Thymus (tissue), 11 donors: ENCODE data around the gene SYNE3. TPM values are rescaled to one million over a fixed set of nuclear protein-coding genes. Genes with fewer than 3 reads are reported as not detected.

Experiments
- DNase-seq, 9 donors: peaks; one replicate each; pipeline ENCODE4 v3.0.0-alpha.2; 2013; ENCODE audit warnings: low spot score in 9 of 9, low read depth in 6 of 9, missing footprints in 1 of 9
- H3K27ac ChIP-seq, 2 donors: one replicate each; pipeline ENCODE4 v1.5.1; 2013; ENCODE audit warnings: control low read depth in 1 of 2, low read depth in 1 of 2, low read length in 1 of 2, mild to moderate bottlenecking in 1 of 2, moderate library complexity in 1 of 2
- H3K27me3 ChIP-seq, 2 donors: one replicate each; pipeline ENCODE4 v1.5.1; 2013; ENCODE audit warnings: low read length in 1 of 2; ENCODE audit not compliant: control insufficient read depth in 2 of 2, insufficient read depth in 1 of 2
- H3K36me3 ChIP-seq, 2 donors: one replicate each; pipeline ENCODE4 v1.5.1; 2013; ENCODE audit warnings: low read length in 1 of 2, mild to moderate bottlenecking in 1 of 2, moderate library complexity in 1 of 2; ENCODE audit not compliant: control insufficient read depth in 2 of 2, insufficient read depth in 2 of 2
- H3K4me1 ChIP-seq, 2 donors: one replicate each; pipeline ENCODE4 v1.5.1; 2013; ENCODE audit warnings: low read length in 2 of 2; ENCODE audit not compliant: control insufficient read depth in 2 of 2, insufficient read depth in 2 of 2
- H3K4me3 ChIP-seq, 2 donors: one replicate each; pipeline ENCODE4 v1.5.1; 2013; ENCODE audit warnings: low read length in 2 of 2, control low read depth in 1 of 2, mild to moderate bottlenecking in 1 of 2
- H3K9me3 ChIP-seq, 2 donors: one replicate each; pipeline ENCODE4 v1.5.1; 2013; ENCODE audit warnings: low read length in 1 of 2, mild to moderate bottlenecking in 1 of 2; ENCODE audit not compliant: control insufficient read depth in 2 of 2, insufficient read depth in 1 of 2
- WGBS: extraction: QIAGEN DNeasy Blood & Tissue Kit; methylation state at CpG from one replicate; pipeline ENCODE4 v1.1.7; 2013; 5-methylcytosine and 5-hydroxymethylcytosine counted together
- polyA plus RNA-seq: library from polyadenylated mRNA; stranded (reverse); fragments of 200-250 nt; gene quantifications from one replicate; pipeline ENCODE4 v1.2.3, GENCODE V29; 2013
- total RNA-seq: library from RNA; stranded (reverse); fragments of 120-200 nt; gene quantifications from one replicate; pipeline ENCODE4 v1.2.4, GENCODE V29; 2013
- donor health status: healthy.

The SYNE3 gene
- total and polyA plus RNA-seq, 2 donors: 1.7 to 3.1 TPM

GRCh38 chr14:95489214-95490137 lies 27.0 kb downstream of the SYNE3 start:
- Histone ChIP-seq H3K4me3 (no peak overlapping the region), H3K4me1 (peaks cover 49 to 57% of the 10 kb centered on the region in 2 donors), H3K27ac (peak overlapping the region in 1 of 2 donors; percentile 74), H3K9me3 (no peaks in the 10 kb centered on the region), H3K36me3 (no peaks in the 10 kb centered on the region), H3K27me3 (peaks cover 0 to 2% of the 10 kb centered on the region in 2 donors)
- WGBS: 91% methylated on average over 9 of the region's 9 CpGs
- peak in 1 of 9 donors; percentile 62 for DNase-seq

- Histone ChIP-seq H3K4me1 (peaks cover 56 to 65% of the 10 kb centered on the region in 2 donors), H3K9me3 (no peaks in the 10 kb centered on the region), H3K27me3 (peaks cover 0 to 2% of the 10 kb centered on the region in 2 donors), H3K4me3 (no peak overlapping the region), H3K36me3 (no peaks in the 10 kb centered on the region), H3K27ac (peak overlapping the region in 1 of 2 donors; percentile 74)
- no peak for DNase-seq
- WGBS: 97% methylated on average over 6 of the region's 6 CpGs
Measured at GRCh38 chr14:95488376-95489213, 27.9 kb downstream of the SYNE3 start.

DNA sequence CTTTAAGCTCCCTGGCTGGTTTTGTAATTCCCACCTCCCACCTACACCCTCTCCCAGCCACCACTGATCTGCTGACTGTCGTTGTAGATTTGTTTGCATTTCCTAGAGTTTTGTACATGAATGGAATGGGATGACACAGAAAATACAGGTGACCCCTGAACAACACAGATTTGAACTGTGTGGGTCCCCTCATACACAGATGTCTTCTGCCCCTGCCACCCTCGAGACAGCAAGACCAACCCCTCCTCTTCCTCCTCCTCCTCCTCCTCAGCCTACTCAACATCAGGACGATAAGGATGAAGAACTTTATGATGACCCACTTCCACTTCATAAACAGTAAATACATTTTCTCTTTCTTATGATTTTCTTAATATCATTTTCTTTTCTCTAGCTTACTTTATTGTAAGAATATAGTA lies 28.8 kb downstream of the SYNE3 start:
- Histone ChIP-seq H3K4me1 (peaks cover 58 to 69% of the 10 kb centered on the region in 2 donors), H3K9me3 (no peaks in the 10 kb centered on the region), H3K36me3 (no peaks in the 10 kb centered on the region), H3K27ac (no peak overlapping the region), H3K27me3 (peaks cover 0 to 2% of the 10 kb centered on the region in 2 donors), H3K4me3 (no peak overlapping the region)
- no peak for DNase-seq
- WGBS: 50% methylated on average over 3 of the region's 3 CpGs

DNA sequence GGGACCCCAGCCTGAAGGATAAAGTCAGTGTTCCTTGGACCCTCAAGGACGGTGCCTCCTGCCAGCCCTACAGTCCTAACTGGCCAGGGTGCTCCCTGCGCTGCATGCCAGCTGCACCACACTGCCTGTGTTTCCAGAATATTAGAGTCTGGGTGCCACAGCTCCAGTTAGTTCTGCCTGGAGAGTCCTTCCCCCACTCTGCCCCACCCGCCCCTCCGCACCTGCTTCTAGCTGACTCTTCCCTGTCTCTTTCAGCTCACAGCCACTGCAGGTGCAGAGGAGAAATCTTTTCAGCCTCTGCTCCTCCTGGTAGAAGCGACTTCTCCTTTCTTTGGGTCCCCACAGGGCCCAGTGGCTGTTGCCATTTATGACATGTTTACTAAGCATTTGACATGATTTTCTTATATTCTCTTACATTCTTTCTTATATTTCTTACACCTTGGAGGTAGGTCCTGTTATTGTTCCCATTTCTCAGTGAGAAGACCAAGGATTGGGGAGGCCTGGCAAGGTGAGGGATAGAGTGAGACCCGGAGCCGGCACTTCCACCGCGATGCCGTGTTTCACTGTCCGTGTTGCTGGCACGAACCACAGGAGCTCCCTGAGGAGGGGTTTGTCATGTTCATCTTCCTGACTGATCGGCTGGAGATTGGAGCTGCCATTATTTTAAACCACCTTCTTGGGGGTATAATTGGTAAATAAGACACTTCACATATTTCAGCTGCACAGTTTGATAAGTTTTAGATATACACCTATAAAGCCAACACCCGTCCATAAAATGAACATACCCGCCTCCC lies 29.4 kb downstream of the SYNE3 start:
- Histone ChIP-seq H3K4me3 (no peak overlapping the region), H3K9me3 (no peaks in the 10 kb centered on the region), H3K27me3 (peaks cover 0 to 2% of the 10 kb centered on the region in 2 donors), H3K4me1 (peaks cover 58 to 69% of the 10 kb centered on the region in 2 donors), H3K27ac (peak overlapping the region in 1 of 2 donors; percentile 70), H3K36me3 (no peaks in the 10 kb centered on the region)
- WGBS: 72% methylated on average over 15 of the region's 15 CpGs
- peak in 7 of 9 donors; percentile 47 to 90 (median 74) for DNase-seq

DNA sequence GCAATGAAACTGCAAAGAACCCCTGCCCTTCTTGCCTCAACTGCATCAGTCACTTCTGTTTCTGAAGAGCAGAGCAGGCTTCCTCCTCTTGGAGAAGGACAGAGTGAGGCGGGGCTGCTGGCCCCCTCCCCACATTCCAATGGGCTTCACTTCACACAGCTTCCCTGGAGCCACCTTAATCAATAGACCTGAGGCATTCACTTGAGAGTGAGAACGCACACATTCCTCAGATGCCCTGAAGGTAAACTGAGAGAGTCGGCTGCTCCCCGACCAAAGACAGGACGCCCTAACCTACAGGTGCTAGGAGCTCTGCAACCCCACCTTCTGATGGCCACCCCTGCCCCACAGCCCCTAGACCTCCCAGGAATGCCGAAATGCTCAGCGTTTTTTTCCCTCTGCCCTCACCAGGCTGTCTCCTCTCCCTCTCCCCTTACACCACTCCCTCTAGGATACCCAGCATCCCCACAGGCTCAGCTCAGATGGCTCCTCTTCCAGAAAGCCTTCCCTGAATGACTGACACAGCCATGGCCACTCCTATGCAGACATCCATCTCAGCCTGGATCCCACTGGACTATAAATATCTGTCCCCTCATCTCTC lies 31.1 kb downstream of the SYNE3 start:
- H3K36me3 ChIP-seq: no peaks in the 10 kb centered on the region
- no peaks in the 10 kb centered on the region for H3K9me3 ChIP-seq
- H3K4me1 ChIP-seq: peaks cover 55 to 68% of the 10 kb centered on the region in 2 donors
- DNase-seq: no peak
- H3K4me3 ChIP-seq: no peak overlapping the region
- no peak overlapping the region for H3K27ac ChIP-seq
- WGBS: 91% methylated on average over 7 of the region's 7 CpGs
- H3K27me3 ChIP-seq: peaks cover 0 to 2% of the 10 kb centered on the region in 2 donors

DNA sequence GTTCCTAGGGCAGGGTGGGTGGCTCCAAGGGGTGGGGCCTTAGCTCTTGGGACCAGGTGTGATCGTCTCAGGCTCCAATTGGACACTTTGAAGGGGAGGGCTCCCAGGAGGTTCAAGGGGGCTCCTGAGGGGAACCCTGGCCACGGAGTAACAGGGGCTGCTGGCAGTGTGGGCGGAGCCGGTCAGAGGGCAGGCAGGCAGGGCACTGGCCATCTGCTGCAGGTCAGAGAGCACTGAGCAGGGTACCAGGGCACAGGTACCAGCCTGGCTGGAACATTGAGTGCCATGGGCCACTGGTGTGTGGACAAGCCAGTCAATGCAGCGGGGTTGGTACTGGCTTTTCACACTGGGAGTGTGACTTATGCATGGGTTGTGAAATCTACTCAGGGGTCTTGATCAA lies 32.2 kb downstream of the SYNE3 start:
- Histone ChIP-seq H3K27me3 (peaks cover 0 to 2% of the 10 kb centered on the region in 2 donors), H3K9me3 (no peaks in the 10 kb centered on the region), H3K4me3 (no peak overlapping the region), H3K36me3 (no peaks in the 10 kb centered on the region), H3K4me1 (peaks cover 45 to 67% of the 10 kb centered on the region in 2 donors), H3K27ac (no peak overlapping the region)
- 91% methylated on average over 5 of the region's 5 CpGs for WGBS
- no peak for DNase-seq

GRCh38 chr14:95483309-95484165 lies 32.9 kb downstream of the SYNE3 start:
- no peak overlapping the region for H3K27ac ChIP-seq
- H3K9me3 ChIP-seq: no peaks in the 10 kb centered on the region
- no peak overlapping the region for H3K4me3 ChIP-seq
- peaks cover 0 to 2% of the 10 kb centered on the region in 2 donors for H3K27me3 ChIP-seq
- no peak for DNase-seq
- WGBS: 89% methylated on average over 14 of the region's 14 CpGs
- peaks cover 37 to 61% of the 10 kb centered on the region in 2 donors for H3K4me1 ChIP-seq
- H3K36me3 ChIP-seq: no peaks in the 10 kb centered on the region
